Measurements from ENCODE around the gene PRKN.

The PRKN gene

DNA sequence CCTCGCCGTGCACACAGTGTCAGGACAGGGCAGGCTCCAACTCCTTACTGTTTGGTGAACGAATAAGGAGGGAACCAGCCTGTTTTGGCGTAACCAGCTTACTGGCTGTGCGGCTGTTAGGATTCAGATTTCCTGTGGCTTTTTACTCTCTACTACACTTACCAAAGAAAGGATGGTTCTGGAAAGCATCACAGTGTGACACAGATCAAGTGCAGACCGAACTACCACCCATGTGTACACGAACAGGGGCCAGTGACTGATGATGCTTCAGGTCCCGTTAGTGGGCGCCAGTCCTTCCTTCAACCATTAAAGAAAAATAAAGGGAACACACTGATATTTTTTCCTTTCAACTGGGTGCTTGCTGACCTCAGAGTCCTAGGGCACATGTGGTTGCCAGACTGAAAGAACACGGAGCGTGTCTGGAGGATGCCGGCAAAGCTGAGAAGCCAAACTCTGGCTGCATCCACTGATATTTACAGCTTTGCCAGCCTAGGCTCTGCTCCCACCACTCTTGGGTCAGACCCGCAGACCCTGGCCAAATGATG is 1101.4 kb downstream of the PRKN start:
- DNase-seq: no peak

DNA sequence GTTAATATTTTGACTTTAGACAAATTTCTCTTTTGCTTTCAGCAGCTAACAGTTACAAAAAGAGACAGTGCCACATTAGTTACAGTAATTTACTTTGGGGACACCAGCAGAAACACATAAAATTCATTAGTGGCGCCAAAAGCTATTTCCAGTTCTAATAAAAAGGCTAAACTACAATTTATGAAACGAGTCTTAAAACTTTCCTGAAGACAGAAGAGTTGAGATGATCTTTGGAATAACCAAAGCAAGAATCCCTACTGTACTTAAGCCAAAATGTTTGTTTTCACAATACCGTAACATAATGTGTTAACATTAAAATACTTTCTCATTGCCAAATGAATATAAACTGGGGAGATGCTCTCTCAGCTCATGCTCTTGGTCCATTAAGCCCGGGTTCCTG is 1103.5 kb downstream of the PRKN start:
- no peak for DNase-seq

DNA sequence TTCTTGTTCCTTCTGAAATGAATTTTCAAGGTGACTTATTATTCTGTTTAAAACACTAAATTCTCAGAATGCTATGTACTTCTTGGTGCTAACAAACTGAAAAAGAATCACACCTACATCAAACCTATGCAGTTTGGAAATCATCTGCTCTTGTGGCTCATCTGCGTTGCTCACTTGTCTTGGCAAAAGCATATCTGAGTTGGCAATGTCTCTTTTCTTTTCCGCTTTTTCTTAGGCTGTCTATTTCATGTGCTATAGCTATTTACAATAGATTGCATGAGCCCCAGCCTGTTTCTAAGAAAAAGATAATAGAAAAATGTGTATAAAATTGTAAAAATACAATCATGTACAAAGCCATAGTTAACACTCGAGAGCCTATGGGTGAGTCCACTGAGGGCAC is 1104.8 kb downstream of the PRKN start:
- DNase-seq: no peak

DNA sequence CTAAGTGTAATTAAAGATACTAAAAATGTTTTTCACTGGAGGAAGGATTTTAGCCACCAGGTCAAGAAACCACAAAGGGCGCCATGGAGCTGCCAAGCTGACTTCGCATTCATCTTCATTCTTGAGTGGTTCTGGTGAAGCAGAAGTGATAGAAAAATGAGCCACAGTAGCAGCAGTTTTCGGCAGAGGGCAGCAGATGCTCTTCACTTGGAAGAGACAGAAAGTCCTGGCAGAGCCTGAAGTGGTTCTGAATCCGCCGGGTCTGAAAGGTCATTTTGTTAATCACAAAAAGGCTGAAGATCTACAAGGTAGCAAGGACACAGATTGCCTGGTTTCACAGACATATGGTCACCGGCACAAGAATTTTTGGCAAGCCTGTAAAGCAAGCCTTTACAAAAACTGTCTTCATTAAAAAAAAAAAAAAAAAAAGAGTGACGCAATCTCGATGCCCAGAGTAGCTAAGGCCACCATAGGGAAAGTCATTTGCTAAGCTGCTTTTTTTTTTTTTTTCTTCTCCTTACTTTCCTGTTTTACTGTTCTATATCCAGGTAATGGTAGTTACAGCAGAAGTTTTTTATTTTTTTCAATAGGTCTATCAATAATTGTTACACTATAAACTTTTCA is 1108.6 kb downstream of the PRKN start:
- no peak for DNase-seq

DNA sequence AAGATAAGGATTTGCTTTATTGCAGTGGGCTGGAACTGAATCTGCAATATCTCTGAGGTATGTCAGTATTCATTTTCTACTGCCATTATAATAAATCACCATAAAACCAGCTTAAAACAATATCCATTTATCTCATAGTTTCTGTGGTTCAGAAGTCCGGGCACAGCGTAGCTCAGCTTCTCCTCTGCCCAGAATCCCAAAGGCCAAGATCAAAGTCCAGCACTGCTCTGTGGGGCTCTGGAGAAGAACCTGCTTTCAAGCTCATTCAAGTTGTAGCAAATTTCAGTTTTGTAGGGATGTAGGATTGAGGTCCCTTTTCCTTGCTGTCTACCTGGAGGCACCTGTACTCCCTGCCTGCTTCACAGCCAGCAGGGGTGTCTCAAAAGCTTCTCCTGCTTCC is 1113.9 kb downstream of the PRKN start:
- DNase-seq: no peak

DNA sequence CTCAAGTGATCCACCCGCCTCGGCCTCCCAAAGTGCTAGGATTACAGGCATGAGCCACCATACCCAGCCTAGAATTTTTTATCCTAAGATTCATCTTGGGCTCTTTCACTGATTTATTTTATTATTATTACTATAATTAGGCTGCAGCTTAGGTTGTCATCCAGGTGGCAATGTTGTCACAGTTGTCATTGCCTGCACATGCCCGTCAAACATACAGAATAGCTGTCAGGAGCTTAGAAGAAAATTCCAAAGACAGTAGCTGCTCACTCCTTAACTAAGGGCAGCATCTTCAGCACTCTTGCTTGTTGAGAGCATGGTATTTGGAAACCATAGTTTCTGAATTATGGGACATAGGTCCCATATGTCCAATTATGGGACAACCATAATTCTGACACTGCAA is 1118.8 kb downstream of the PRKN start:
- no peak for DNase-seq

DNA sequence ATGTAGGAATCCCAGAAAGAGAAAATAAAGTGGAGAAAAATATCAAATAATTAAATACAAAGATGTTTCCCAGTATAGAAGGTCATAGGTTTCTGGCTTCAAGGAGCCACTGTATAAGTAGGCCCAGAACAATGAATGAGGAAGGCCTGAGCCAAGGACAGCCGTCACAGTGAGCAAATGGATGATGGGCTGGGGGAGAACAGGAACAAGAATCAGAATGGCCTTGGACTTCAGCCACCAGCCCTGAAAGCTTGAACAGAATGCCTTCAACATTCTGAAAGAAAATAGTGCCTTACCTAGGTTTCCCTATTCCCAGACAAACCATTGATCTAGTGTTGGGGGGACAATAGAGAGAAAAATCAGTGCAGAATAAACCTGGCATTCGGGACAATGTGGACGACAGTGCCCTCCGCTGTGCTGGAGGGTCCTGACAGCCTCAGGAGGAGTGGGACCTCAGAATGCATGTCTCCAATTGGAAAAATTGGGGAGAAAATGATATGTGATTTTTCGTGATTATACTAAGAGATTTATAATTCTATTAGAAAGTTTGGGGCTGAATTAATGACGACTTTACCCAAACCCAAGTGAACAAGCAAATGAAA is 1119.8 kb downstream of the PRKN start:
- DNase-seq: no peak

DNA sequence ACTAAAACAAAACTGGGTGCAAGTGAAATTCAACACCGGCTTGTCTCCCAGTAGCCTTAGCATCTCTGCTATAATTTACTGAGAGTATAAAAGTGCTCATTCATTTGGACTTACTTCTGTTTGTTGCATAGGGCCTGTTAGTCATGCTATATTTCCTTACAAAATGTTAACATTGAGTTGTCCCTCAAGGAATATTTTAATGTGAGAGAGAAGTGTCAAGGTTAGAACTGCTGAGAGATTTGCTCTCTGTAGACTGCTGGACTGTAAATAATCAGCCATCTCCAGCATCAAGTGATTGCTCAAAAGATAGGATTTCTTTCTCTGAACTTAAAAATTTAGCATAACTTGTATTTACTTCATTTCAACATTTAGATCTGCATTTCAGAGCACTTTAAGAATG is 1125.2 kb downstream of the PRKN start:
- no peak for DNase-seq

DNA sequence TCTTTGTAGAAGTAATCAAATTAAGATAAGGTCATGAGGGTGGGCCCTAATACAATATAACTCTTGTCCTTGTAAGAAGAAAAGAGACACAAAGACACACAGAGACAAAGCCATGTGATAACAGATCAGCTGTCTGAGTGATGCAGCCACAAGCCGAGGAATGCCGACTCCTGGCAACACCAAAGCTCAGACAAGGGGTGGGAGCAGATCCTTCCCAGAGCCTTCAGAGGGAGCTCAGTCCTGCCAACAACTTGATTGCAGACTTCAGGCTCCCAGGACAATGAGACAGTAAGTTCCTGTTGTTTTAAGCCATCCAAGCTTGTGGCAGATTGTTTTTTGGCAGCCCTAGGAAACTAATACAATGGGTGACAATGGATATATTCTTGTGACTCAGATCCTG is 1128.7 kb downstream of the PRKN start:
- DNase-seq: no peak

DNA sequence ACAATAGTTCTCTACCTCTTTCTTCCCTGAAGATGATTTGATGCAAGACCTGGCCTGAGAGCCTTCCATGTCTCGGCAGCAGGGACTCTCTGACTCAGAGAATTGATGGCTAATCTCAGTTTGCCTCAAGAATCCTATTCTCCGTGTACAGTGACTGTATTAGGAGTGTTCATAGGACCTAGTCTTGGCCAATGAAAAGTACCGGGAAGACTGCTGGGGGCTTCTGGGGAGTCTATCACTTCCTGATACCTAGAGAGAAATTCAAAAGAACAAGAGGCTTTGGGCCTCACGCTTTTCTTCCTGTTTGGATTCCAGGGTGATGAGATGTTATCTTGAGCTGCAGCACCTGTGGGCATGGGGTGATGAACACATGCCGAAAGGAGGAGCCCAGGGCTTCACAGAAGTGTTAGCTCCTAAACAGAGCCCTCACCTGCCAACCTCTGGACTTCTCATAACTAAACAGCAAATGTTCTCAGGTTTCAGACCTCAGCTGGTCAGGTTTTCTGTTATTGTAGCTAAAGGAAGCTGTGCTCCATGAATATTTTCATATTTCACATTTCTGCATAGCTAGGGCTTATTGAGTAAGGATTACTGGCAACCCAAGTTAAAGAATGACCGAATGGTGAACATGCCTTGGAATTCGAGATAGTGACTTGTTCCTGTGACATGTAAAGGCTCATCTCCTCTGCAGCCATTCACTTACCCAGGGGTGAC is 1130.6 kb downstream of the PRKN start:
- no peak for DNase-seq

DNA sequence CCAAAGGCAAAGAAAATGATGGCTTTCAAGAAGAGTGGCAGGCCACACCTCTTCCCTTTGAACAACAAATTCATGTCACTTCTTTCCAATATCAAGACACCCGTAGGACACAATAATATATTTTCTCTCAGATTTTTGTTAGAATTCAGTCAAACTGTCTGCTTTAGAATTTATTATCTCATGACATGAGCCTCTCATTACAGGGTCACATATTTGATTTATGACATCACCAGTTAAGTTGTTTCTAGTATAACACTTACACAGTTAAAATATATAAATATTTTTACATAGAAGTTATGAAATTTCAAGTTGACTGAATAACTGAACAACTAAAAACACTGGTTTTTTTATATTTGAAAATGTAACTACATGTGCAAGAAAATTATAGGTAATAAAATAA is 1133.2 kb downstream of the PRKN start:
- no peak for DNase-seq

DNA sequence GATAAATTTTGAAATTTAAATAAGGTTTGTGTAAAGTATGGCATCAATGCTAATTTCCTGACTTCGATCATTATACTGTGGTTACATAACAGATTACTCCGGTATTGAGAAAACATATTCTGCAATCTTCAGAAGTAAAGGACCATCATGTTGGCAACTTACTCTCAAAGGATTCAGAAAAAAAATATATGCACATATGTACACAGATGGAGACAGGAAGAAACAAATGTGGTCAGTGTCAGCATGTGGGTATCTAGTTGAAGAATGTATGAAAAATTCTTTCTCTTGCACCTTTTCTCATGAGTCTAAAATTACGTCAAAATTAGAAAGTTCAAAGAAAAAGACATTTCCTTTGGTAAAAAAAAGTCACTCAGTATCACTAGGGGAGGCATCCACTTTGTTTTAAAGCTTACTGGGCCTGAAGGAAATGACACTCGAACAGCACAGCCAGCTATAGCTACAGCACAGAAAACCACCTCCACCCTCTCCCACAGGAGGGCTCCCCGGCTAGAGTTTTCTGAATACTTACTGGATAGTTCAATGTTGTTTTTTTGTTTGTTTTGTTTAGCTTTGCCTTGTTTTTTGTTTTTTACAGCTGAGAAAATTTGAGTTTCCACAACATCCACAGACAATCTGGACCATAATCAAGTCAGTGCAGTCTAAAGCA is 1136.5 kb downstream of the PRKN start:
- DNase-seq: no peak

DNA sequence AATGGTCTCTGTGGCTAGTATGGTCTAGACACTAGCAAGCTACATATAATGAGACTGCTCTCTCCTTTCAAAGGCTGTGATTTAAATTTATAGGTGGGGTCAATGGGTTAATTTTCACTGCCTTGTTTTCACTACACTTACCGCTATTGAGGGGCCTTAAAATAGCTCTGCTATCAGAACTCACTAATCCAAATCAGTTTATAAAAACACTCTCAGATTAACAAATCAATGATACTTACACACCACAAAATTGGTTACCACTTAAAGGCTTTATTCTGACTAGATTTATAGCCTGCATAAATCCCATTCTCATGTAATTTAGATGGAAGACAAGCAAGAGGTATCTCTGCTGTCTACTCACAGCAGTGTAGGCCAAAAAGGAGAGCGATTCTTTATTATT is 1140.7 kb downstream of the PRKN start:
- no peak for DNase-seq

DNA sequence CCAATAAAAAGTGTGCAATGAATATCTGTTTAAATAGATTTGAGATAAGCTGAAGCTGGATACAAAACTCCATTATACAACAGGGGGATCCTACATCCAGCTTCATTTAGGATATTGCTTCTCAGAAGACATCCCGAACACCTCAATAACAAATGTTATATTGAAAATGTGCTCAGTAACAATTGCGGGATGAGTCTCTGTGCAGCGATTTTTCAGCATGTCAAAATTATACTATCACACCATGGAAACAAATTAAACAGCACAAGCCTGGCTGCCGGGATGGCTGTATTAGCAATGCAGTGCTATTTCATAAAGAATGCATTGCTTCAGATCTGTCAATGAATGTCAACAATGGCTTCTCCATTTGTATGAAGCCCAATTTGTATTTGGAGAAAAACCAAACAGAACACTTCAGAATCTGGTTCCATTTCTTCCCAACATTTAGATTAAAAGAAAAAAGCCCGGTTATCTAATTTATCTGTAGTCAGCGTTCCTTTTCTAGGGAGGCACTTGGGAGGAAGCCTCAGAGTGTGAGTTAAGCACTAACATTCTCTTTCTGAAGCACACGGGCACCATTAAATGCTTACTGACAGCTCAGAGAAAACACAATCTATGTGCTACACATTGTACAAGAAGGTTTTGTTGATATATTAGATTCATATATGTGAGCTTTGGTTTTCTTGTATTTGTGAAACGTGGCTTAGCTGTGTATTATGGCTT is 1142.8 kb downstream of the PRKN start:
- no peak for DNase-seq

DNA sequence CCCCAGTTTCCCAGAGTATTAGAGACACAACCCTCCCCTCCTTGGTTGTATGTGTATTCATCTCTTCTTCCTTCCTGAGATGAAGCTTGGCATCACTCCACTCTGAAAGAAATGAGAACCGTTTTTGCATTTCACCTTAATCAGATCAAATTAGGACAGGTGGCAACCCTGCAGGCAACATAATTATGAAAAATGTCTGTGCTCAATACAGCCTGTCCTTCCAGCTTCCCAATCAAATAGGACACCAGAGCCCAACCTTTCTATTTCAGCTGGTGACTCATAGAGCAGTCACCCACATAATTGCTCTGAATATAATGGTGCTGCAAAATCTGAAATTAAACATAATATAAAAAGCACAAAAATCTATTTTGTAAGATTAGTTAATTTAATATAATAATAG is 1143.5 kb downstream of the PRKN start:
- DNase-seq: no peak

DNA sequence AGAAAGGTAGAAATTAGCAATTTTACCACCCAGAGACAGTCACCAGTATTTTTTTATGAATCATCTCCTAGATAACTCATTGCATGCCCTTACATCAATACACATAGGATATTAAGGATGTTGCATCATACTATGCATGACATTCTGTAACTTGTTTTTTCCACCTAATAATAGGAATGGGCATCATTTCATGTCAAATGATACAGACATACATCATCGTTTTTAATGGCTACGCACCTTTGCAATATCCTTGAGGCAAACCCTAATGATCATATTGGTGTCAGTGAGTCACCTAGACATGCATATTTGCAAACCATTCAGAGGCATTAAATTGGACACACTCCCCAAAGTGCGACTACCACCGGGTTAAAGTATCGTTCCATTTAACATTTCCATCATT is 1144.0 kb downstream of the PRKN start:
- no peak for DNase-seq

DNA sequence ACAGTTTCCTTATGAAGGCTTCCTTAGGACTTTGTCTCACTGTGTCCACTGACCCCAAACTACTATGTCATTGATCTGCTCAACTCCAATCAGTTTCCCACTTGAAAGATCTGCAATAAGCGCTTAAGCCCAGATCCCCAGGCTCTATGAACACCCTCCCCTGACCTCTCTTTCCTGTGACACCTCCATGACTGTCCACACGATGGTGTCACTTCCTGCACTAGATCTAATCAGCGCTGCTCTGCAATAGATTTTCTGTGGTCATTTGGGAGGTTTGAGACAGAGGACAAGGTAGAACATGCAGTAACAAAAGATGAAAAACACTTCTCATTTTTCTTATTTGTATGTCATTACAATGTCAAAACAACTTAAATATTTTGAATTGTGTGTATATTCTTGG is 1149.1 kb downstream of the PRKN start:
- DNase-seq: no peak

DNA sequence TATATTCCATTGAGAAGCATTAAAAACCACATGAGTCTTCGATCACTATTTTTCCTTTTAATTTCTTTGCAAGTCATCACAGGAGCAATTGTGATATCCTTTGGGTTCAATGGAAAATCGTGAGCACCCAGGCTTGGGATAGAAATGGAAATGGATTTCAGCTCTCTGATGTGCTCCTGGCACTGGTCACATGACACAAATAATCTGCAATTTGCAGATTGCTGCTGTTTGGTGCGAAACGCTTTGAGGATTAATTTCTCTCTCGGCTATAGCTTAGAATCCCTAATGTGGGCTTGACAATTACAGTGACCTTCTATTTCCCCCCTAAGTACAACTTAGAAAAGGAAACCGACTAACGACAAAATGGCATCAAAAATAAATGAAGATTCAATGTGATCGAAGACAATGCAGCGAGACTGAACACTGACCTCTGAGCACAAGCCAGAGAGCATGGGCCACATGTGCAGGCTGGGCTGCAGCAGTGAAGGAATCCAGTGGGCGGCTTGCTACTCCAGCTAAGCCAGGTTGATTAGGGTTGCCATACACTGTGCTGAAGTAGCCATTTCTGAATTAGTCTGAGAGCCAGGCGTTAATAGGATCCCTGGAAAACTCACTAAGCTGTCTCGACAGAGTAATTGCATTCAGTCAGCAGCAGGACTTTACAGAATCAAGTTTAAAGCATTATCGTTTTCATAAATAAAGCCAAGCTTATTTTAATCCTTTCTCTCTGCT is 1151.9 kb downstream of the PRKN start:
- no peak for DNase-seq

DNA sequence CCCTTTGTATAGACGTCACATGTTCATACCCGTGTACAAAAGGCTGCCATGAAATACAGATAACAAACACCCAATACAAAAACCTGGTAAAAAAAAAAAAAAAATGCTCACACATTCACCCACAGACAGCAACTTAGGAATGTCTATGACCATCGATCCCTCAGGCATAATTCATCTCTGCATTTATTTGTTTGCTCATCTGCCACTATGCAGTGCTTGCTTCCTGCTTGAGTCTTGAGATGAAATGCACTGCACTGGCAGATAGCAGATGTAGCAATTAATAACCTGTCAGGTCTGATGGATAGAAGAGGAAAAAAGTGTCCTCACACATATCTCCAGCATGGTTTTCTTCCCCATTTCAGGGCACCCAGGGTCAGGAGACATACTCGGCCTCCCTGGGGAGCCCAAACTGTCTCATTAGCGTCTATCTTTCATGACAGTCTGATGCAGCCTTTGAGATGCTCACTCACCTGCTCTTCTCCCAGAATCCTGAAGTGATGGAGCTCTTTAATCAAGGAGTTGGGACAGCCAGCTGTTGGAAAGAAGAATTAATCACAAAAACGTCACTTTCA is 1158.6 kb downstream of the PRKN start:
- no peak for DNase-seq

DNA sequence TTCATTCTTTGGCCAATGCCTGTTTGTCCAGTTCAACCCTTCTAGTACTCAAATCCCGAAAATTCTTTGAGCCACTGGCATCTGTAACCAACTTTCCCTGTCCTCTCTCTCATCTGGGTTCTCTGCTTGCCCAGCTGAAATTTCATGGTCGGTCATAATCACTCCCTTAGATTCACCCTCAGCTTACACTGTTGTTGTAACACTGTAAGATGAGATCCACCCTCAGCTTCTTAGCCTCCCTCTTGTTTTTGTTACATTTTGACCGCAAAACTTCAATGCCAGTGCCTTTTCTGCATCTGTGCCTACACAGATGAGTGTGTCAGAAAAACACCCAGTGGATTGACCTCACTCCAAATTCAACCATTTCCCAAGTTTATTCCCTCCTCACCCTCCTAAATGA is 1162.6 kb downstream of the PRKN start:
- no peak for DNase-seq

DNA sequence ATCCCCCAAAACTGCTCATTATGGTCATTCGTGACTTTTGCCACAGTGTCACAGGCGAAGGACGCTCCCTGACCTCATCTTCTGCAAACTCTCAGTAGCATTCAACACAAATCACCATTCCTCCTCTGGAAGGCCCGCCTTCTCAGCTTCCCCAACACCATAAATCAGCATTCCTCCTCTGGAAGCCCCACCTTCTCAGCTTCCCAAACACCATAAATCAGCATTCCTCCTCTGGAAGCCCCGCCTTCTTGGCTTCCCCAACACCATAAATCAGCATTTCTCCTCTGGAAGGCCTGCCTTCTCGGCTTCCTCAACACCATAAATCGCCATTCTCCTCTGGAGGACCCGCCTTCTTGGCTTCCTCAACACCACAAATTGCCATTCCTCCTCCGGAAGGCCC is 1165.7 kb downstream of the PRKN start:
- no peak for DNase-seq

All from effector CD4-positive, alpha-beta T cell (primary cell).